Endodermal cell (in vitro differentiated cells): ENCODE data around the gene TTC31. TPM values are rescaled to one million over a fixed set of nuclear protein-coding genes. Genes with fewer than 3 reads are reported as not detected.

Experiments used
- DNase-seq: peaks from one replicate; pipeline ENCODE4 v3.0.0-alpha.2; 2017
- H3K27ac ChIP-seq: 2 replicates; pipeline ENCODE4 v1.5.1; 2013; ENCODE audit warnings: mild to moderate bottlenecking, low read depth, low read length, moderate library complexity
- H3K27me3 ChIP-seq: 2 replicates; pipeline ENCODE4 v1.6.1; 2013; ENCODE audit warnings: mild to moderate bottlenecking, low read length, moderate library complexity; ENCODE audit not compliant: insufficient read depth, control insufficient read depth, poor library complexity, severe bottlenecking
- H3K36me3 ChIP-seq: 2 replicates; pipeline ENCODE4 v1.7.0; 2013; ENCODE audit warnings: mild to moderate bottlenecking, low read length, moderate library complexity; ENCODE audit not compliant: control insufficient read depth, insufficient read depth
- H3K4me1 ChIP-seq: one replicate; pipeline ENCODE4 v1.7.0; 2013; ENCODE audit warnings: low read length; ENCODE audit not compliant: control insufficient read depth, insufficient read depth
- H3K4me3 ChIP-seq: 2 replicates; pipeline ENCODE4 v1.5.1; 2013; ENCODE audit warnings: mild to moderate bottlenecking, low read length, moderate library complexity
- H3K9ac ChIP-seq: 2 replicates; pipeline ENCODE4 v1.6.1; 2013; ENCODE audit warnings: mild to moderate bottlenecking, low read length, moderate library complexity; ENCODE audit not compliant: poor library complexity, severe bottlenecking; ENCODE audit errors: extremely low read depth
- H3K9me3 ChIP-seq: 2 replicates; pipeline ENCODE4 v1.6.1; 2013; ENCODE audit warnings: mild to moderate bottlenecking, low read length, moderate library complexity; ENCODE audit not compliant: control insufficient read depth
- H3K27ac Mint-ChIP-seq: 2 replicates; pipeline ENCODE4 v1.8.0; 2020; ENCODE audit warnings: mixed read lengths
- H3K27me3 Mint-ChIP-seq: 2 replicates; pipeline ENCODE4 v1.8.0; 2021; ENCODE audit warnings: mild to moderate bottlenecking, mixed read lengths; ENCODE audit not compliant: insufficient read depth
- H3K36me3 Mint-ChIP-seq: 2 replicates; pipeline ENCODE4 v1.8.0; 2020; ENCODE audit warnings: low read depth, mixed read lengths
- H3K4me1 Mint-ChIP-seq: 2 replicates; pipeline ENCODE4 v1.8.0; 2020; ENCODE audit warnings: mixed read lengths
- H3K4me3 Mint-ChIP-seq: 2 replicates; pipeline ENCODE4 v1.8.0; 2020; ENCODE audit warnings: mild to moderate bottlenecking, moderate library complexity, mixed read lengths
- H3K9me3 Mint-ChIP-seq: 2 replicates; pipeline ENCODE4 v1.8.0; 2020; ENCODE audit warnings: mild to moderate bottlenecking, mixed read lengths
- WGBS, 2 experiments: methylation state at CpG; one replicate each; pipeline versions ENCODE4 v1.1.5 to v1.1.7; 2013; ENCODE audit warnings: missing lambda C conversion rate in 2 of 2, mixed read lengths in 1 of 2; ENCODE audit not compliant: insufficient coverage in 1 of 2, insufficient read length in 1 of 2; 5-methylcytosine and 5-hydroxymethylcytosine counted together
- total RNA-seq, 2 donors: library from RNA; stranded (reverse); fragmentation: NEBNext Ultra II Directional in 1 of 2; extraction: Animal tissue kit (Norgen Biotek cat#: 25700) in 1 of 2; gene quantifications; 2 replicates in 1 of 2; 3 replicates in 1 of 2; pipeline ENCODE4 v1.2.1, GENCODE V29; 2021
- TF ChIP-seq, protein P1 (sequence below): fragments of 200-600 bp; sonication (generic); conservative IDR thresholded peaks from 2 replicates; pipeline ENCODE4 v1.5.0; 2021; ENCODE audit warnings: antibody characterized with exemption, mild to moderate bottlenecking

Gene TTC31
- total RNA-seq, 2 donors from 2014 or later, result 31.5 to 32.4 TPM

DNA sequence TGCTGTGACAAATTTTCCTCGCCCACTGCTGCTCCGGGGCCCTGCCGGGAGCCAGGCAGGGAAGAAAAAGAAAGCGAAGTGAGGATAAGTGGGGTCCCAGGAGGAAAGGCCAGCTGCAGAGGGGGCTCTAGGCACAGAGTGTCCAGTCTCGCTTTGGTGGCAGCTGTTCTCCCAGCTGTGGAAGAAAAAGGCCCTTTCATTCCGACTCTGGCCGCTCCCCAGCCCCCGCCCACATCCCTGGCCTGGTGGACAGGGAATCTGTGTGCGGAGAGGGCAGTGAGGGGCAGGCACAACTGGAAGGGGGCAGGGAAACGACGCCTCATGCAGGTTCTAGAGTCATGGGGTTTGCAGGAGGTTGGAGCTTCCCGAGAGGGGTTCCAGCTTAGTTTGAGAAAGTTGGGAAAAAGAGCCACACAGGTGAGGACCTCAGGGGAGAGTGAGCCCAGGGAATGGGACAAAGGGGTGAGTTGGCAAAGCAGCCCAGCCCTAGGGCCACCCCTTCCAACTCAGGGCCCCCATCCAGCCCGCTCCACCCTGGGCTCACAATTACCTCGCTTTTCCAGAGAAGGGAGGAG lies 43.0 kb upstream of the TTC31 start:
- no peaks in the 10 kb centered on the region for H3K27me3 Mint-ChIP-seq
- H3K36me3 ChIP-seq, result peaks cover 46% of the 10 kb centered on the region
- H3K27ac Mint-ChIP-seq, result peak overlapping the region; percentile 99
- H3K4me1 Mint-ChIP-seq, result peaks cover 38% of the 10 kb centered on the region
- TF ChIP-seq, protein P1, sequence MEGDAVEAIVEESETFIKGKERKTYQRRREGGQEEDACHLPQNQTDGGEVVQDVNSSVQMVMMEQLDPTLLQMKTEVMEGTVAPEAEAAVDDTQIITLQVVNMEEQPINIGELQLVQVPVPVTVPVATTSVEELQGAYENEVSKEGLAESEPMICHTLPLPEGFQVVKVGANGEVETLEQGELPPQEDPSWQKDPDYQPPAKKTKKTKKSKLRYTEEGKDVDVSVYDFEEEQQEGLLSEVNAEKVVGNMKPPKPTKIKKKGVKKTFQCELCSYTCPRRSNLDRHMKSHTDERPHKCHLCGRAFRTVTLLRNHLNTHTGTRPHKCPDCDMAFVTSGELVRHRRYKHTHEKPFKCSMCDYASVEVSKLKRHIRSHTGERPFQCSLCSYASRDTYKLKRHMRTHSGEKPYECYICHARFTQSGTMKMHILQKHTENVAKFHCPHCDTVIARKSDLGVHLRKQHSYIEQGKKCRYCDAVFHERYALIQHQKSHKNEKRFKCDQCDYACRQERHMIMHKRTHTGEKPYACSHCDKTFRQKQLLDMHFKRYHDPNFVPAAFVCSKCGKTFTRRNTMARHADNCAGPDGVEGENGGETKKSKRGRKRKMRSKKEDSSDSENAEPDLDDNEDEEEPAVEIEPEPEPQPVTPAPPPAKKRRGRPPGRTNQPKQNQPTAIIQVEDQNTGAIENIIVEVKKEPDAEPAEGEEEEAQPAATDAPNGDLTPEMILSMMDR, result no peak
- H3K4me1 ChIP-seq, result peaks cover 12% of the 10 kb centered on the region
- no peaks in the 10 kb centered on the region for H3K27me3 ChIP-seq
- peaks cover 27% of the 10 kb centered on the region for H3K36me3 Mint-ChIP-seq
- H3K9me3 ChIP-seq, result no peaks in the 10 kb centered on the region
- WGBS, 2 experiments, result 3 to 38% methylated on average over 5 to 14 of the region's 14 CpGs
- H3K9me3 Mint-ChIP-seq, result no peaks in the 10 kb centered on the region
- H3K4me3 Mint-ChIP-seq, result peak overlapping the region; percentile 96
- peak overlapping the region; percentile 96 for H3K4me3 ChIP-seq
- H3K27ac ChIP-seq, result peak overlapping the region; percentile 98
- no peak for DNase-seq
- peak overlapping the region; percentile 95 for H3K9ac ChIP-seq

DNA sequence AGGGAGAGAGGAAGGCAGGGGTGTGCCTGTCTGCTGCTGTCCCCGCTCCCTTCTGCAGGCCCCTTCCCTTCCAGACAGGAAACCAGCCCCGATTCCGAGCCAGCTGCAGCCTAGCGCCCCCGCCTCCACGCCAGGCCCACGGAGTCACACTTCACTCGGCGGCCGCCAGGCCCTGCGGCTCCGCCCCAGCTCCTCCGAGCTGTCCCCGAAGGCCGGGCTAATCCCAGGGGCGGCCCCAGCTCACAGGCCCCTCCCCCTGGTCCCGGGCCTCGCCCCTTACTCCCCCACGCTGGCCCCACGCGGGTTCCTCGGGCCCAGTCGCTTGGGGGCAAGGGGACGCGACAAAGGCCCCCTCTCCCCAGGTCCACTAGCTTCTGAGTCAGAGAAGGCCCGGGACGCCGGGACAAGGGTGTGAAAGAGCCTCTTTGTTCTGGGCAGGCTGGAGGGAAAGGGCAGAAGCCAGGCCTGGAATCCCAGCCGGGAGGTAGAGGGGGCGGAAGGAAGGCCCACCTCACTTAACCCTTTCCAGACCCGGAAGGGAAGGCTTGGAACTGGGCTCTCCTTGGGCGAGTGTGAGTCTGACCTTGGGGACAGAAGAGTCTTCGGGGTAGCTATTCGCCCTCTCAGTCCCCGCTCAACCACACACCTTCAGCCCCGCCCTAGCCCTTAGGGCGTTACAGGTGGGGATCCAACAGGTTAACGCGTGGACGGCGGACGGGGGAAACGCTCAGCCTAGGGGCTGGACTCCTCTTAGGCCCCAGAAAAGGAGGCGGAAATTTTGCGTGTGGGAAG lies 42.3 kb upstream of the TTC31 start:
- H3K27me3 ChIP-seq, result no peaks in the 10 kb centered on the region
- peaks cover 39% of the 10 kb centered on the region for H3K36me3 ChIP-seq
- Mint-ChIP-seq H3K9me3 (no peaks in the 10 kb centered on the region), H3K4me1 (peaks cover 38% of the 10 kb centered on the region), H3K36me3 (peaks cover 24% of the 10 kb centered on the region), H3K4me3 (peak overlapping the region; percentile 96), H3K27me3 (no peaks in the 10 kb centered on the region), H3K27ac (peak overlapping the region; percentile 99)
- H3K9me3 ChIP-seq, result no peaks in the 10 kb centered on the region
- peak; percentile 95 for DNase-seq
- whole genome bisulfite sequencing, 2 experiments, result 0 to 5% methylated on average over 15 to 45 of the region's 45 CpGs
- H3K4me3 ChIP-seq, result peak overlapping the region; percentile 96
- H3K4me1 ChIP-seq, result peaks cover 12% of the 10 kb centered on the region
- H3K9ac ChIP-seq, result peak overlapping the region; percentile 95
- TF ChIP-seq, protein P1, result peak; percentile 51
- peak overlapping the region; percentile 98 for H3K27ac ChIP-seq

DNA sequence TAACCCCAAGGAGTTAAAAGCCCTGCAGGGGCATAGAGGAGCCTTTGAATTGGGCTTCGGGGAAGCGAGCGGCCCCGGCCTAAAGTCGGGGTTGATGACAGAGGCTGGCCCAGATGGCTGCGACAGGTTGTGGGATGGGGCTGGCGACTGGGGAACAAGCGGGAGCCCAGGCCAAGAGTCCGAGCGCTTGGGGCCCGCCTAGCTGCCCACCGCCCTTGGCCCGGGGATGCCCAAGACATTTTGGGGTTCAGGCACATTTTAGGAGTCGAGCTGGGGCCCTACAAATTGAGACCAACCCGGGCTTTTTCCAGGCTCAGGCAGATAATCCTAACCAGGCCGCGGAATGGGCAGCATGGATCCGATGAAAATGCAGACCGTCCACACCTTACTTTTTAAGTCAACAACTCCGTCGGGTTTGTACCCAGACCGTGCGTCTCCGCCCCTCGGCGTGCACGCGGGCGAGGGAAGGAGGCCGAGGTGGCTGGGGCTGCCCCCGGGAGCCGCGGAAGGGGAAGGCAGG lies 41.7 kb upstream of the TTC31 start:
- Mint-ChIP-seq H3K27ac (peak overlapping the region; percentile 99), H3K36me3 (peaks cover 18% of the 10 kb centered on the region), H3K9me3 (no peaks in the 10 kb centered on the region), H3K4me1 (peaks cover 38% of the 10 kb centered on the region), H3K27me3 (no peaks in the 10 kb centered on the region), H3K4me3 (peak overlapping the region; percentile 96)
- H3K27me3 ChIP-seq, result no peaks in the 10 kb centered on the region
- 1 to 2% methylated on average over 23 to 33 of the region's 33 CpGs for WGBS, 2 experiments
- H3K27ac ChIP-seq, result peak overlapping the region; percentile 98
- peaks cover 33% of the 10 kb centered on the region for H3K36me3 ChIP-seq
- TF ChIP-seq, protein P1, result no peak
- peaks cover 12% of the 10 kb centered on the region for H3K4me1 ChIP-seq
- DNase-seq, result peak; percentile 78
- no peaks in the 10 kb centered on the region for H3K9me3 ChIP-seq
- H3K4me3 ChIP-seq, result peak overlapping the region; percentile 96
- peak overlapping the region; percentile 95 for H3K9ac ChIP-seq
